ENCODE data around the gene C3orf22.

- TF ChIP-seq EZH2 (IDR thresholded peaks at IDR 0.05; ENCODE audit: insufficient read depth, poor library complexity, severe bottlenecking) (no peak), EZH2phosphoT487 (IDR thresholded peaks at IDR 0.05; ENCODE audit: insufficient read depth, low read depth) (no peak)
These were observed 55.0 kb downstream of the C3orf22 start for GRCh38 chr3:126503701-126504100.
